IMR-90 (cell line): ENCODE data around the gene ZNF44. TPM values are rescaled to one million over a fixed set of nuclear protein-coding genes. Genes with fewer than 3 reads are reported as not detected.

Experiments used
- ATAC-seq: fragments of 200-7000 bp; cut with Tn5 transposase; 2 replicates; pipeline ENCODE4 v1.9.1; 2020; ENCODE audit warnings: low read depth, mild to moderate bottlenecking, moderate library complexity
- BruUV-seq: library from RNA; stranded (reverse); fragments of 400-500 nt; replicated peaks from 2 replicates; lab custom pipeline; 2021; lab: Mats Ljungman, UMichigan
- CTCF ChIA-PET: fragments of 300-600 bp; formaldehyde crosslinking; extraction: SDS; loops from one replicate; lab custom pipeline; 2021; ENCODE audit warnings: antibody characterized with exemption; lab: Yijun Ruan, JAX
- POLR2A ChIA-PET: fragments of 300-600 bp; sonication (Branson Sonifier 250); formaldehyde crosslinking; loops from one replicate; lab custom pipeline; 2022; ENCODE audit warnings: antibody characterized with exemption; ENCODE audit not compliant: unreplicated experiment; lab: Charles Lee
- DNase-seq: peaks from one replicate; pipeline ENCODE4 v3.0.0; 2013
- H2AFZ ChIP-seq: replicated peaks from 2 replicates; pipeline ENCODE3; 2013; ENCODE audit warnings: low read length, mild to moderate bottlenecking; ENCODE audit not compliant: poor library complexity
- H2AK5ac ChIP-seq: 2 replicates; pipeline ENCODE4 v1.6.1; 2013; ENCODE audit warnings: low read depth, low read length, inconsistent platforms
- H2AK9ac ChIP-seq: replicated peaks from 2 replicates; pipeline ENCODE3; 2013; ENCODE audit warnings: mild to moderate bottlenecking, low read depth, low read length, moderate library complexity; ENCODE audit not compliant: poor library complexity
- H2BK120ac ChIP-seq: 2 replicates; pipeline ENCODE4 v1.6.1; 2013; ENCODE audit warnings: low read depth, low read length, inconsistent platforms
- H2BK15ac ChIP-seq: 3 replicates; pipeline ENCODE4 v1.6.1; 2013; ENCODE audit warnings: low read depth, low read length, inconsistent platforms
- H2BK20ac ChIP-seq: 2 replicates; pipeline ENCODE4 v1.6.1; 2013; ENCODE audit warnings: low read depth, mild to moderate bottlenecking, inconsistent platforms, low read length, moderate library complexity
- H2BK5ac ChIP-seq: 2 replicates; pipeline ENCODE4 v1.6.1; 2013; ENCODE audit warnings: mild to moderate bottlenecking, low read depth, low read length, inconsistent platforms; ENCODE audit not compliant: poor library complexity, severe bottlenecking
- H3K14ac ChIP-seq: replicated peaks from 2 replicates; pipeline ENCODE4 v1.6.1; 2013; ENCODE audit warnings: low read depth, low read length, inconsistent platforms
- H3K18ac ChIP-seq: 2 replicates; pipeline ENCODE4 v1.6.1; 2013; ENCODE audit warnings: low read depth, low read length, control low read depth
- H3K23ac ChIP-seq: 2 replicates; pipeline ENCODE4 v1.6.1; 2013; ENCODE audit warnings: low read depth, low read length, inconsistent platforms
- H3K27ac ChIP-seq: 2 replicates; pipeline ENCODE4 v1.5.1; 2013; ENCODE audit warnings: mild to moderate bottlenecking, control low read depth, low read length; ENCODE audit not compliant: insufficient read depth
- H3K27me3 ChIP-seq: 2 replicates; pipeline ENCODE4 v1.6.1; 2013; ENCODE audit warnings: low read length; ENCODE audit not compliant: control insufficient read depth, insufficient read depth
- H3K36me3 ChIP-seq: 2 replicates; pipeline ENCODE4 v1.6.1; 2013; ENCODE audit warnings: low read length, mixed read lengths; ENCODE audit not compliant: control insufficient read depth, insufficient read depth
- H3K4ac ChIP-seq: 2 replicates; pipeline ENCODE4 v1.6.1; 2013; ENCODE audit warnings: low read depth, low read length, inconsistent platforms
- H3K4me1 ChIP-seq: 2 replicates; pipeline ENCODE4 v1.6.1; 2013; ENCODE audit warnings: low read length, mixed read lengths; ENCODE audit not compliant: control insufficient read depth, insufficient read depth
- H3K4me2 ChIP-seq: 2 replicates; pipeline ENCODE4 v1.6.1; 2013; ENCODE audit warnings: low read depth, mild to moderate bottlenecking, control low read depth, low read length, moderate library complexity
- H3K4me3 ChIP-seq: 2 replicates; pipeline ENCODE4 v1.5.1; 2013; ENCODE audit warnings: low read depth, mild to moderate bottlenecking, control low read depth, low read length, moderate library complexity; ENCODE audit not compliant: insufficient read depth
- H3K56ac ChIP-seq: 2 replicates; pipeline ENCODE4 v1.6.1; 2013; ENCODE audit warnings: low read length, inconsistent platforms; ENCODE audit not compliant: insufficient read depth; ENCODE audit errors: extremely low read depth
- H3K79me1 ChIP-seq, 2 experiments: 2 replicates each; pipeline ENCODE4 v1.6.1; 2013; ENCODE audit warnings: low read length in 2 of 2, inconsistent platforms in 1 of 2, low read depth in 1 of 2
- H3K9ac ChIP-seq: 2 replicates; pipeline ENCODE4 v1.6.1; 2013; ENCODE audit warnings: low read depth, low read length, control low read depth
- H3K9me1 ChIP-seq: 2 replicates; pipeline ENCODE4 v1.6.1; 2013; ENCODE audit warnings: low read length, inconsistent platforms; ENCODE audit not compliant: insufficient read depth
- H3K9me3 ChIP-seq: 2 replicates; pipeline ENCODE4 v1.6.1; 2013; ENCODE audit warnings: low read length; ENCODE audit not compliant: control insufficient read depth, insufficient read depth
- H4K20me1 ChIP-seq: 2 replicates; pipeline ENCODE4 v1.6.1; 2013; ENCODE audit warnings: low read length, inconsistent platforms; ENCODE audit not compliant: insufficient read depth
- H4K5ac ChIP-seq: 2 replicates; pipeline ENCODE4 v1.6.1; 2013; ENCODE audit warnings: mild to moderate bottlenecking, low read depth, low read length, control low read depth
- H4K8ac ChIP-seq, 2 experiments: 2 replicates each; pipeline ENCODE4 v1.6.1; 2013; ENCODE audit warnings: low read depth in 2 of 2, low read length in 2 of 2, control low read depth in 1 of 2, inconsistent platforms in 1 of 2
- H4K91ac ChIP-seq: 2 replicates; pipeline ENCODE4 v1.6.1; 2013; ENCODE audit warnings: low read depth, low read length, inconsistent platforms; ENCODE audit not compliant: insufficient read depth
- CEBPB ChIP-seq: IDR thresholded peaks from 2 replicates; pipeline ENCODE4 v1.6.1; 2012; ENCODE audit warnings: low read depth, low read length, improper control_type of control experiment
- CHD1 ChIP-seq: IDR thresholded peaks from 2 replicates; pipeline ENCODE4 v1.6.1; 2012; ENCODE audit warnings: low read depth, low read length, improper control_type of control experiment
- CTCF ChIP-seq: conservative IDR thresholded peaks from 2 replicates; pipeline ENCODE4 v1.5.1; 2012; ENCODE audit warnings: mild to moderate bottlenecking, low read depth, low read length, improper control_type of control experiment
- ELK1 ChIP-seq: fragments of 150-350 bp; IDR thresholded peaks from 2 replicates; pipeline ENCODE4 v1.6.1; 2016; ENCODE audit warnings: low read depth, mild to moderate bottlenecking, low read length, moderate library complexity, borderline replicate concordance
- FOS ChIP-seq: fragments of 150-350 bp; IDR thresholded peaks from 2 replicates; pipeline ENCODE4 v1.6.1; 2016; ENCODE audit warnings: low read depth, low read length
- MAFK ChIP-seq: IDR thresholded peaks from 2 replicates; pipeline ENCODE4 v1.6.1; 2012; ENCODE audit warnings: low read depth, low read length, improper control_type of control experiment
- MAZ ChIP-seq: IDR thresholded peaks from 2 replicates; pipeline ENCODE4 v1.6.1; 2012; ENCODE audit warnings: low read depth, mild to moderate bottlenecking, low read length, improper control_type of control experiment, moderate library complexity, borderline replicate concordance
- MXI1 ChIP-seq: IDR thresholded peaks from 2 replicates; pipeline ENCODE4 v1.6.1; 2012; ENCODE audit warnings: low read depth, mild to moderate bottlenecking, low read length, moderate library complexity, borderline replicate concordance
- NFE2L2 ChIP-seq: fragments of 150-350 bp; IDR thresholded peaks from 2 replicates; pipeline ENCODE4 v1.6.1; 2016; ENCODE audit warnings: low read depth, mild to moderate bottlenecking, low read length
- RAD21 ChIP-seq: IDR thresholded peaks from 2 replicates; pipeline ENCODE4 v1.6.1; 2012; ENCODE audit warnings: low read length, improper control_type of control experiment
- RCOR1 ChIP-seq: IDR thresholded peaks from 2 replicates; pipeline ENCODE4 v1.6.1; 2012; ENCODE audit warnings: mild to moderate bottlenecking, low read length, improper control_type of control experiment; ENCODE audit not compliant: insufficient replicate concordance
- RFX5 ChIP-seq: IDR thresholded peaks from 2 replicates; pipeline ENCODE4 v1.8.0; 2012; ENCODE audit warnings: low read depth, mild to moderate bottlenecking, low read length, moderate library complexity
- SMC3 ChIP-seq: fragments of 150-350 bp; IDR thresholded peaks from 2 replicates; pipeline ENCODE4 v1.6.1; 2016; ENCODE audit warnings: low read depth, mild to moderate bottlenecking, antibody characterized with exemption, low read length, moderate library complexity
- WGBS, 2 experiments: methylation state at CpG; one replicate each; pipeline versions ENCODE4 v1.1.5 to v1.1.7; 2013; ENCODE audit warnings: missing lambda C conversion rate in 2 of 2; ENCODE audit not compliant: insufficient read length in 1 of 2; ENCODE audit errors: extremely low coverage in 2 of 2; 5-methylcytosine and 5-hydroxymethylcytosine counted together
- dilution Hi-C: fragments of 300-500 bp; cut with HindIII; formaldehyde crosslinking; loops from one replicate; pipeline ENCODE4 v1.14.3; 2018; ENCODE audit warnings: low sequenced_read_pairs; ENCODE audit not compliant: unreplicated experiment
- in situ Hi-C: fragments of 300-500 bp; cut with MboI; formaldehyde crosslinking; loops from 3 replicates; pipeline ENCODE4 v1.14.3; 2019; ENCODE audit warnings: low sequenced_read_pairs, inconsistent platforms, mixed read lengths
- intact Hi-C: fragments of 100-400 bp; cut with micrococcal nuclease; formaldehyde crosslinking; loops from 2 replicates; pipeline ENCODE4 v1.10.0; 2022
- polyA plus RNA-seq, 3 experiments: library from polyadenylated mRNA; depleted of rRNA; stranded (reverse); fragments of >200 nt; gene quantifications; 2 replicates each; pipeline ENCODE4 v1.2.3, GENCODE V29; 2012; ENCODE audit warnings: low replicate concordance in 1 of 3
- total RNA-seq: library from RNA; depleted of rRNA; stranded (reverse); fragments of >200 nt; gene quantifications from 2 replicates; pipeline ENCODE4 v1.2.3, GENCODE V29; 2012
- TF ChIP-seq, protein P1 (sequence below): fragments of 150-350 bp; IDR thresholded peaks from 2 replicates; pipeline ENCODE4 v1.6.1; 2017; ENCODE audit warnings: mild to moderate bottlenecking, antibody characterized with exemption, low read length, low read depth

ZNF44 gene
- total and polyA plus RNA-seq, 2 of the 4 experiments (the other 2 are of a cell fraction), result 3.5 to 6.6 TPM

- no peak overlapping the region for H3K27ac ChIP-seq
- peaks cover 50% of the 10 kb centered on the region for H3K9me3 ChIP-seq
- H3K27me3 ChIP-seq, result no peaks in the 10 kb centered on the region
- no peak overlapping the region for H3K18ac ChIP-seq
- no peak overlapping the region for H3K23ac ChIP-seq
- WGBS, 2 experiments, result no CpG with 5 or more reads among the region's 1 CpG
- ChIA-PET CTCF (no interaction called here), POLR2A (no interaction called here)
- H3K4ac ChIP-seq, result no peak overlapping the region
- no peaks in the 10 kb centered on the region for H3K9me1 ChIP-seq
- H3K9ac ChIP-seq, result no peak overlapping the region
- H3K4me3 ChIP-seq, result no peak overlapping the region
- H2AFZ ChIP-seq, result no peak overlapping the region
- H3K56ac ChIP-seq, result no peak overlapping the region
- H3K4me2 ChIP-seq, result no peak overlapping the region
- H2BK15ac ChIP-seq, result no peak overlapping the region
- H3K4me1 ChIP-seq, result no peaks in the 10 kb centered on the region
- no peak overlapping the region for H4K8ac ChIP-seq
- H2AK9ac ChIP-seq, result no peak overlapping the region
- in situ Hi-C loops, result no loop called here
- no peaks in the 10 kb centered on the region for H3K36me3 ChIP-seq
- no peaks in the 10 kb centered on the region for H4K20me1 ChIP-seq
- no peak overlapping the region for H2AK5ac ChIP-seq
- no peak overlapping the region for H3K14ac ChIP-seq
- no peak overlapping the region for H2BK5ac ChIP-seq
- no peak overlapping the region for H2BK20ac ChIP-seq
- H4K5ac ChIP-seq, result no peak overlapping the region
- no peak overlapping the region for H2BK120ac ChIP-seq
- DNase-seq, result no peak
- no peaks in the 10 kb centered on the region for H3K79me1 ChIP-seq
- BruUV-seq, result no TSS peak
- dilution Hi-C loops, result no loop called here
- TF ChIP-seq RCOR1, result no peak
- TF ChIP-seq MAFK, result no peak
- TF ChIP-seq CHD1, result no peak
- TF ChIP-seq, protein P1, sequence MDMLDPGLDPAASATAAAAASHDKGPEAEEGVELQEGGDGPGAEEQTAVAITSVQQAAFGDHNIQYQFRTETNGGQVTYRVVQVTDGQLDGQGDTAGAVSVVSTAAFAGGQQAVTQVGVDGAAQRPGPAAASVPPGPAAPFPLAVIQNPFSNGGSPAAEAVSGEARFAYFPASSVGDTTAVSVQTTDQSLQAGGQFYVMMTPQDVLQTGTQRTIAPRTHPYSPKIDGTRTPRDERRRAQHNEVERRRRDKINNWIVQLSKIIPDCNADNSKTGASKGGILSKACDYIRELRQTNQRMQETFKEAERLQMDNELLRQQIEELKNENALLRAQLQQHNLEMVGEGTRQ, result no peak
- TF ChIP-seq CTCF, result no peak
- no peak for TF ChIP-seq FOS
- no peak for TF ChIP-seq RFX5
- no peak for TF ChIP-seq SMC3
- no peak for TF ChIP-seq ELK1
- no peak for TF ChIP-seq MXI1
- no peak for TF ChIP-seq CEBPB
- TF ChIP-seq NFE2L2, result no peak
- TF ChIP-seq RAD21, result no peak
- no peak for TF ChIP-seq MAZ
- intact Hi-C loops, result no loop called here
- H4K91ac ChIP-seq, result no peak overlapping the region
- ATAC-seq, result no peak
These were observed 33.1 kb downstream of the ZNF44 start for GRCh38 chr19:12261554-12261953.
